HG03457 (cell line): ENCODE measurements around the gene VAX1.
"Not testable (repeated sequence)": the region's sequence is repeated elsewhere in the genome, so short reads cannot be mapped to it uniquely, and the experiment has no call there.

ENCODE experiments used
- ATAC-seq: cut with Tn5 transposase; IDR thresholded peaks from one replicate; pipeline ENCODE4 v1.9.1; 2021; ENCODE audit warnings: moderate number of reproducible peaks; ENCODE audit not compliant: unreplicated experiment

VAX1 gene, protein sequence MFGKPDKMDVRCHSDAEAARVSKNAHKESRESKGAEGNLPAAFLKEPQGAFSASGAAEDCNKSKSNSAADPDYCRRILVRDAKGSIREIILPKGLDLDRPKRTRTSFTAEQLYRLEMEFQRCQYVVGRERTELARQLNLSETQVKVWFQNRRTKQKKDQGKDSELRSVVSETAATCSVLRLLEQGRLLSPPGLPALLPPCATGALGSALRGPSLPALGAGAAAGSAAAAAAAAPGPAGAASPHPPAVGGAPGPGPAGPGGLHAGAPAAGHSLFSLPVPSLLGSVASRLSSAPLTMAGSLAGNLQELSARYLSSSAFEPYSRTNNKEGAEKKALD

DNA sequence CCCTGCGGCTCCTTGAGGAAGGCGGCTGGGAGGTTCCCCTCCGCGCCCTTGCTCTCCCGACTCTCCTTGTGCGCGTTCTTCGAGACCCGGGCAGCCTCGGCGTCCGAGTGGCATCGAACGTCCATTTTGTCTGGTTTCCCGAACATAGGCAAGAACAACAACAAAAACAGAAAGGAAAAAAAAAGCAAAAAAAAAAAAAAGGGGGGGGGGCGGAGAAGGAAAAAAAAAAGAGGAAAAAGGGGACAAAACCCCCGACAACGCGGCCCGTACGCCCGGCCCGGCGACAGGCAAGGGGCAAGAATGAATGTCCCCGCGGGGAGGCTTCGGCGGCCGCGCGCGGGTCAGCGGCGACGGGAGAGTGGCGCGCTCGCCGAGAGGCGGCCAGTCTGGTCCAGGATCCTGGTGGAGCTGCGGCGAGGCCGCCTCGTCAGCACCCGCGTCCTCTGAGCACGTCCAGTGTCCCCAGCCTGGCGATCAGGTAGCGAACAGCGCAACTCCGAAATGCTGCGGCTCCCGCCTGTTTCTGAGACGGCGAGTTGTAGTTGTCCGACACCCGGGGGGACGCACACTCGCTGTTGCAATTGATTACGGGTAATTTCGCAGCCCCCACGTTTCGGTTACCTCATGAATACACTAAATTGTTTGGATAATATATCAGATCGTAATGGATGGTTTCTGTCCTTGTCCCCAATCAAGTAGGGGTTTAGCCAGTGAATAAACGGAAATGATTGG lies at the start of gene VAX1:
Gene VAX1 (minus strand): TSS at position 360 of the 732 bp plus-strand sequence. CDS start 214 bp downstream, at position 146.
- no peak for ATAC-seq

DNA sequence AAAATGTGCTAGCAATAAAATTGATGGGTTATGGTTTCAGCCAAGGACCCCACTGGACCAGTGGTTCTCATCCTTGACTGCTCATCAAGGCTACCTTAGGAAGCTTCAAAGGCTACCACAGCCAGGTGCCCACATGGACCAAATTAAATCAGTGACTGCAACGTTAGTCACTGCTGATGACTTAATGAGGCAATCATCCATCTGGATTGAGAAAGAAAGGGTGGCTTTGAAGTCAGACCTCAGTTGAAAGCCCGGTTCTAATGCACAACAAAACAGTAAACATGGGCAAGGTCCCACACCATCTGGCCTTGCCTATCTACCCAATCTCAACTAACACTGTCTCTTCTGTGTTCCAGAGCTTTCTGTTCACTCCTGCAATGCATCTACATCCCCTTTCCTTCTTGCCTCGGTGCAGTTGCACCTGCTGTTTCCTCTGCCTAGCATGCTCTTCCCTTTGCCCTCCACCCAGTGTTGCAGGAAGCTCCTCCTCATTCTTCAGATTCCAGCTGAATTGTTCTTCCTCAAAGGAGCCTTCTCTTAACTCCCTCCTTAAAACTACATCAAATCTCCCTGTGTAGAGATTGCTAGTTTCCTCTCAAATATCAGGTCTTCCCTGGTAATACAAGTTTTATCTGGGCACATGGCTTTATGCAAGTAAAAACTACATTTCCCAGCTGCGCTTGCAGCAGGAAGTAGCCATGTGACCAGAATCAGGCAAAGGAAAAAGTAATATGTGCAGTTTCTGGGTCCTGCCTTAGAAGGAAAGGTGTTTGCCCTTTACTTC lies 49.0 kb upstream of the VAX1 start:
- ATAC-seq: no peak

DNA sequence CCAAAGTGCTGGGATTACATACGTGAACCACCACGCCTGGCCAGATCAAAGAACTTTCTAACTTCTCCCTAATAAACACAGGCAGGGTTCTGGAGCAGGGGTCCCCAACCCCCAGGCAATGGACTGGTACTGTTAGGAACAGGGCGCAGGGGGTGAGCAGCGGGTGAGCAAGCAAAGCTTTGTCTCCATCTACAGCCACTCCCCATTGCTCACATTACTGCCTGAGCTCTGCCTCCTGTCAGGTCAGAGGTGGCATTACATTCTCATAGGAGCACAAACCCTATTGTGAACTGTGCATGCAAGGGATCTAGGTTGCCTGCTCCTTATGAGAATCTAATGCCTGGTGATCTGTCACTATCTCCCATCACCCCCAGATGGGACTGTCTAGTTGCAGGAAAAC lies 47.7 kb upstream of the VAX1 start:
- ATAC-seq: not testable (repeated sequence)

DNA sequence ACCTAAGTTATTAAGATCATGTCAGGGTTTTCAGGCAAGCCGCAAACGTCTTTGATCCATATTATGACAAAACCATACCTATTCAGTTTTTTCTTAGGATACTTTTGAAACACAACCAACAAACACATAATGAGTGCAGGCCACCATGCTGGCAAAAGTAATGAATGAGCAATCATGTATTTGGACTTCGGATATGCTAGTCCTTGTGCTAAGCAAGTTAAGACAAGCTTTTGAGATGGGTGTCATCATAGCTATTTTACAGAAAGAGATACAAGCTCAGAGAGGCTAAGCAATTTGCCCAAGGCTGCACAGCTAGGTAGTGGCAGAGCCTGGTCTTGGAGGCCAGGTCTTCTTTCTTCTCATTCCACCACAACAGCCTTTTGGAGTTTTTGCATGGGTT lies 46.8 kb upstream of the VAX1 start:
- no peak for ATAC-seq

DNA sequence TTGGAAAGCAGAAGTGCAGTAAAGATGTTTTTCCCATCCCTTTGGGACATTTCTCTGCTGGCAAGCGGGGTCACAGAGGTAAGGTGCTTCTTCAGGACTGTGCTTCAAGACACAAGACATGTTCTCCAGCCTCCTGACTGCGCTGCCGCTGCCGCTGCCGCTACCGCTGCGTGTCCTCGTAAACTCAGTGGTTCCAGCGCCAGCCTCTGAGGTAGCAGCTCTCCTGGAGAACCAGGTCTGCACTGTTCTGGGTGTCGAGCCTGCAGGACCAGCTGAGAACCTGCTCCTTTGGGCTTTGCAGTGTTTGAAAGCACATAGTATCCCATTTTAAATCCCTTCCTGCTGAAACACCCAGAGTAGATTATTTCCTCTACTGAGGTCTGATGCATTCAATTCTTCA lies 46.2 kb upstream of the VAX1 start:
- ATAC-seq: no peak

DNA sequence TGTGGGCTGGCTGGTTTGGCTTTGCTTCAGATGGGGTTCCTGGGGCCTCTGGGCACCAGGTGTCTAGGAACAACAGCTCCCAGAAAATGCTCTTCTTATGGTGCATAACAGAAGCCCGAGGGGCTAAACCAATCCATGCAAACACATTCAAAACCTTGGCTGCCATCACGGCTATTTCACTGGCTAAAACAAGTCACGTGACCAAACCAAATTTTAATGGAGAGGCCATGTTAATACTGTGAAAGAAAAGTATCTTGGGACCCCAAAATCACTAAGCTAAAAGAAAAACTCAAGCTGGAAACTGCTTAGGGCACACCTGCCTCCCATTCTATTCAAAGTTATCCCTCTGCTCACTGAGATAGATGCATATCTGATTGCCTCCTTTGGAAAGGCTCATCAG lies 40.1 kb upstream of the VAX1 start:
- no peak for ATAC-seq

DNA sequence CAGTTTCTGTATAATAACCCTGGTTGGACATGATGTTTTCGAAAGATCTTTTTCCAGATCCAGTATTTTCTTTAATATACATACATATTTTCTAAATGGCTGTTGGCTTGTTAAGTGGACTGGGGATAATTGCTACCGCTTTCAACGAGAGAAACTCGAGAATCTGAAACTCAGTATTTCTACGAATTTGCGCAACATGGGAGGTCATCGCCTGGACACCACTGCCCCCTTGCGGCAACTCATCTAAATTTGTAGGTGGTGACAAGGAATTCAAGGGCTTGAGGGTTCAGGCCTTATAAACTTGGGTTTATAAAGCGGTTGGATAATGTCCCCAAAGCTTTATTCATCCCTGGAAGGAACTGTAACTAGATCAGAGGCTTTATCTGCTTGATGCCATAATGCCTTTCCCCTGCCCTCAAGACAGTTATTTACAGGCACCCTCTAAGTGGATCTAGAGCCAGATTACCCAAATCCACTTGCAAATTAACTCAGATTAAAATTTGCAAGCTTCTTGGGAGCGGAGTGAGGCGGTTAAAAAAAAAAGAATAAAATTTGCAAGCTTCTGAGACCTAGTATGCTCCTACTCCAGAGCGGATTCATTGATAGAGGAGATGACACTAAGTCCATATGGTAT lies 37.9 kb upstream of the VAX1 start:
- peak; percentile 39 for ATAC-seq

DNA sequence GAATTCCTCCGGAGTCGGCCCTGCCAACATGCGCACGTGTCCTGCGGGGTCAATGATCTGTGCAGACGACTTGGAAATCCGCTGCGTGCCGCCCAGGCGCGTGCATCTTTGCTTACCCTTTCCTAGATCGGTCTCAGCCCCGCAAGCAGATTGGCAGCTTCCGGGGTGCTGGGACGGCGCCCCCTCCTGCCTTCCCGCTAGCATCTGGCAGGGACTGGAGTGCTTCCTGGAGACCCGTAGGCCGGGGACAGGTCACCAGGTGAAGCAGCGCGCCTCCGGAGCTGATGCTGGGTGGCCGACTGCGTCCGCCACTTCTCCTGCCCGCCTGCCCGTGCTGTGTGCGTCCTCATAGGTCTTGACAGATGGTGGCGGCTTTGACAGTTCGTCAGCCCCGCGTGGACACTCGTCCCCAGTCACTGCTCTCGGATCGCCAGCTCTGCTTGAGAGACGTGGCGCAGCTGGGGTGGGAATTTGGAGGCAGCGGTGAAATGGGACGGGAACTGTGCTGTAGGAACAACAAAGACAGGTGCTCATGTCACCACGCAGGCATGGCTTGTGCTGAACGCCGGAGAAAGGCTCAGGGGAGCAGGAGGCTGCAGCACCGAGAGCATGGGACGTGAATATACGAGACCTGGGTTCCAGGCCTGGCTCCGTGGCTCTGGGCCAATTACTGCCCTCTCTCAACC lies 37.3 kb upstream of the VAX1 start:
- peak; percentile 38 for ATAC-seq

DNA sequence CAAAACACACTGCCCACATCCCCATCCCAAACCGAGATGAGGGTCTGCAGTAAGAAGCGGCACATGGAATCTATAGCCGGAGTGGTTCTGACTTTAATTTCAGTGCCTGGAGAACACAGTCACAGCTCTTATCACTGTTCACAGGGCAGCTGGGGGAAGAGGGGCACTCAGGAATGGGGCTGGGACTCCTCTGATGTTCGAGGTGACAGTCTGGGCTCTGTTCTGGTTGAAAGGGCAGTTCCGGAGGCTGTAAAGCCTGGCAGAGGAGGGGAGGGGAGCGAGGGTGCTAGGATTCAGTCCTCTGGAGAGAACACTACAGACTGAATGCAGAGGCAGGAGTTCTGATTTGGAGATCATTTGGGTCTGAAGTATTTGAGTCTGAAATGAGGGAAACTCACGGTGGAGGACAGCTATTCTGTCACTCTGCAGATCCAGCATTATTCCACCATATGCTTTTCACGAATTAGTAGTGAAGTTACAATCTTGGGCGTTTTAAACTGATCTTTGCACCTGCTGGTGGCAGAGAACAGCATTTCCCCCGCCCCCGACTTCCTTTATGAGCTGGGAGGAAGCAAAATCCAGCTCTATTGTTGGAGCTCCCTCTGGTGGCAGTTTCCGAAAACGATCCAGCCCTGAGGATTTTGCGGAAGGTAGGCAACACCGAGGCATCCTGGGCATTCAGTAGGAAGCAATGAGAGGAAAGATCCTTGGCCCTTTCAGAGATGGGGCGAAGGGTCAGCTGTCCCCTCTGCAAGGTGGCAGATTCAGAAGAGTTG lies 36.6 kb upstream of the VAX1 start:
- peak; percentile 73 for ATAC-seq

DNA sequence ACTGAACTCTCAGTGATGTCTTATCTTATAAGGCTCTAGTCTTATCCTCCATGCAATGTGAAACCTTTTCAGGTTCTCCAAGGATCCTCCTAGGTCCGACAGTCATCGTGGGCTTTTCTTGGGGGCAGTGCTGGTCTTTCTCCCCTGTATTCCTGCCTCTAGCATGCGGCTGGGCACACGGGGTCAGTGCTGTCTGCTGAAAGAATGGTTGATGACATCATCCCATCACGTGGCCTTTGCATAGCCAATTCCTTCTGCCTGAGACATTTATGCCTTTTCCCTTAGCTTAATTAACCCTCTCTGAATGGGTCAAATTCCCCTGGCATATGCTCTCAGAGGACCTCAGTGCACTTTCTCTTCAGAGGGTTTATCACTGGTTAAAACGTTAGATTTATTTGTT lies 32.2 kb upstream of the VAX1 start:
- no peak for ATAC-seq

DNA sequence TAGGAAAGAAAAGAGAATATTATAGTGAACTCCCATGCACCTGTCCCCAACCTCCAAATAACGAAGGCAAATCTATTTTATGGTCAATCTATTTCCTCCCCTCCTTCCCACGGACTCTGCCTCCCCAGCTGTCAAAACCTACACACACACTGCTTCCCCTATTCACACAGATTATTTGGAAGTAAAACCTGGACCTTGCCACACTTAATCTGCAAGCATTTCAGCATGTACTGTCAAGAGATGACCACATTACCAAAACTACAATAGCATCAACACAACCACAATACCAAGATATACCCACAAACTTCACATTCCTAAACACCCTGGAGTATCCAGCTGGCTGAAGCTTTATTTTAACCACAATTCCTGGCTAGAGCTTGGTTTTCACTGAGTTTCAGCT lies 31.4 kb upstream of the VAX1 start:
- ATAC-seq: no peak

DNA sequence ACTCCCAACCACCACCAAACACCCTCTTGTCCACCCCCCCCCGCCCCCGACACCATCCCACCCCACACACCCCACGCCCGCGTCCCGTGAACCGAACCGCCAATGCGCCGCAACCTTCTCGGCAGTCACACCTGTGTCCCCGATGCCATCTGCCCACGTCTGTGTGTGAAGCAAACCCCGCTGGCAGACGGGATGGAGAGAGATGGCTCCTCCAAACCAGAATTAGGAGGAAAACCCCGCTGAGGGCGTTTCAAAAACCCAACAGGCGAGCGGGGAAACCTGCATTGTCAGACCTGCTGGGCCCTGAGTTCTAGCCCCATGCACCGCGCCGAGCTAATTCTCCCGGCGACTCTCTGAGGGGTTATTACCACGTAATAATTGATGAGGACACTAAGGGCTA lies 30.7 kb upstream of the VAX1 start:
- ATAC-seq: no peak

DNA sequence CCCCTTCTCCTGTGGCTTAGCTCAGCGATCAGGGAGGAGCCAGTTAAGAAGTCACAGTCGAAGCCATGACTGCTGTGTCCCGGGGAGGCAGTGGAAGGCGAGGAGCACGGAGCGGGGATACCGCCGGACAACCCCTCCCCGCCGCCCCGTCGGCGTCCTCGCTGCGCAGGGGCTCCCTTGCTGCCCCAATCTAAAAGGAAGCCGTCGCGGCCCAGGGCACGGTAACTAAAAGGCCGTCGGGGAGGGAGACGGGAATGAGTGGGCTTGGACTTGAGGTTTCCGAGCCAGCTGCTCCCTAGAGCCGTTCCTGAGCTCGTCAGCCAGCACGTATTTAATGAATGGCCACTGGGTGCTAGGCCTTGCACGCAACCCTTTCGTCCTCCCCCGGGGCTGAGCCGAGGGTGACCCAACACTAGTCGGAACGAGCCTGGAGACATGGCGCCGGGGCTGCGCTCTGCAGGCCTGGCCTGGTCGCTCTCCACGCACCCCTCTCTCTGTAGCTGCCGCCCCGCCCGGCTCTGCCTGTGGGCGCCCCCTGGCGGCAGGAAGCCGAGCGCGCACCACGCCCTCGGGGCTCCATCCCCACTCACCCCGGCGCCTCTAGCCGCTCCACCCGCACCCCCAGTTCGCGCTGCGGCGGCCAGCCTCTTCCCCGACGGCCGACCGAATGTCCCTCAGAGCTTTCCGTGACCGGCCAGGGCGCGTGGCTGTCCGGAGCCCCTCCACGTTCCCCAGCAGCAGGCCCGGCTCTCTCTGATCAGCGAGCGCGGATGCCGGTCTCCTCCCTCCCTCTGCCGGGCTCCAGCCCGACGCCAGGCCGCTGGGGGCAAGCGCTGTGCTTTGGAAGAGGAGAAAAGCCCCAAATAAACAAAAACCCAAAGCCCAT lies 30.0 kb upstream of the VAX1 start:
- ATAC-seq: peak; percentile 76

DNA sequence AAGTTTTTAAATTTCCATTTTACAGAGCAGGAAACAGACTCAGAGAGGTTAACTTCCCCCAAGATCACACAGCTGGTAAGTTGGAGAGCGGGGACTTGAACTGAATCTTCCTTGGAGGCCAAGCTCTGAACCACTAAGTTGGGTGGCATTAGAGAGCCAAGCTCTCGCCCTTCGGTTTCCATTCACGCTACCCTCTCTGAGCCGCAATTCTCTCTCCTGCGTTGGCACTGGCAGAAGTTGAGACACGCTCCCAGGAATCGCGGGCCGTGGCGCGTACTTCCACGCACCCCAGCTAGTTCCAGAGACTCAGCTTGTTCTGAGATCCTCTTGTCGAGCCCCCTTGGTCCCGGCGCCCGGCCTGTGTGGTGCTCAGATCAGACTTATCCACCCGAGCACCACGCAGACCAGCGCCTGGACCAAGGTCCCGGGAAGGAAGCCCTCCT lies 29.3 kb upstream of the VAX1 start:
- ATAC-seq: no peak

DNA sequence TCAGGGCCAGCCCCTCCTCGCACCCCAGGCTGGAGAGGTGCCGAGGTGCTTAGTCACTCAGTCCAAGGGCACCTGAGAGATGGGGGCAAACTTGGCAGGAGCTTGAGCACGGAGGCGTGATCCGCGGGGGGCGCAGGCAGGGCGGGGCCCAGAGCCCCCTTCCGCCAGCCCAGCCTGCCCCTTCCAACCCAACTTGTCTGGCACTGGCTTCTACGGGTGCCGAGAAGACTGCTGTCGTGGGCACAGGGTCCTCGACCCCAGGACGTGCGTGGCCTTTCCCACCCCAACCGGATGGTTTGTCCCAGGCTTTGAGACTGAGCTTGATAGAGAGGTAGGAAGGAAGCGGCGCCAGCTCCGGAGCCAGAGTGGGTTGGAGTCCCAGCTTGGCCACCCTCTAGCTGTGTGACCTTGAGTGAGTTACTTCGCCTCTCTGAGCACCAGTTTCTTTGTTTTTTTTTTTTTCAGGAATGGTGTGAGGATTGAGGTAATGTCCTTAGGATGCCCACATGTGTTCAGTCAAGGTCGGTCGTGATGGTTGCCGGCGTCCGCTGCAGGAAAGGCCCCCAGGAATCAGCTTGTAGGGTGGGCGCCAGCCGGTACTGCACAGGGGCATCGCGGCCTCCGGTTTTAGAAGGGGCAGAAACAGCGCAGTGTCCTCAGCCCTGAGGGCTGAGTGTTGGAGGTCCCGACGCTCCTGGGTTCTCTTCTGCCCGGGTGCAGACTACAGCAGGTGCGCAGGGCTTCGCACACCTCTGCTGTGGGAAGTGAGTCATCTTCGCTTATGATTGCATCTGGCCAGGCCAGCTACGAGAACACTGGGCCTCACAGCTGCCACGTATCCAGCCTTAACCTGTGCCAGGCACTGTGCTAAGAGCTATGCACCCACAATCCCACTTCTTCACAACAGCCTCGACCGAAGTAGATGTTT lies 28.6 kb upstream of the VAX1 start:
- no peak for ATAC-seq

DNA sequence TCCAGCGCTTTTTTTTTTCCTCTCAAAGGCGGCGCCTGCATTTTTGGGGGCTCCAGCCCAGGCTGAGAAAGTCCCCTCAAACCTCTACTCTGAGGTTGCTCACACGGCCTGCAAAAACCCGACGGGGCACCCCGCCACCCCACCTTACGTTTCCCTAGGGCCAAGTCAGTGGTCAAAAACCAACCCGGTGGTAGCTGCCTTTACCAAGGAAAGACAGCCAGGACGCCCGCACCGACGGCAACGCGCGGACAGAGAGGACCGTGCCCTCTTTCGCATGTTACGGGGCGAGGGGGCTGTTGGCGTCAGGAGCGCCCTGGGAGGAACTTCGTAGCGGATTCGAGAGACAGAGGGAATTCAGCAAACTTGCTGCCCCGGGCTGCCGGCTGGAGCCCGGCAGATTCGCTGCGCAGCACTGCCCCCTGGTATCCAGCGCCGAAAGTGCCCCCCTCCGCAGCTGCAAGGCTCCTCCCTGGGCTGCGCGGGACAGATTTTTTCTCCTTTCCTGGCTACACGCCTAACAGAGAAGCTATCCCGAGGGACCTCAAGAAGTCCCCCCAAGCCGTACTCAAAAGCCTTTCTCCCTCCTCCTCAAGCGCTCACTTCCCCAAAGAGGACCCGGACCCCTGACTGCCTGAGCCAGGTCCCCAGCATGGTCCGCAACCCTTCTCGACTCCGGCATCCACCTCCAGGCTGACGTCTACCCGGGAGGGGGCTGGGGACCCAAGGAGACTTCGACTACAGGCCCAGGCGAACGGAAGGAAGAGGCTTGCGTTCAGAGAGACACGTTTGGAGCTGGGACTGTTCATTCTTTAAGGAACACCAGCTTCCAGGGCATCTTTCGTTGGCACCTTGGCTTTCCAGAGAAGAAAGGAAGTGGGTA lies 27.7 kb upstream of the VAX1 start:
- no peak for ATAC-seq
